SW 1271 (cell line): ENCODE results near the gene PFDN4.

Experiments
- DNase-seq, 2 experiments: peaks; one replicate each; lab custom pipeline; 2025; lab: John Stamatoyannopoulos, UW

PFDN4 gene

GRCh38 chr20:54207743-54208547 lies at the start of gene PFDN4:
PFDN4 (plus strand) TSS chr20:54208087; CDS start chr20:54208101, 14 bp downstream.
- peak; percentile 52 to 89 for DNase-seq

DNA sequence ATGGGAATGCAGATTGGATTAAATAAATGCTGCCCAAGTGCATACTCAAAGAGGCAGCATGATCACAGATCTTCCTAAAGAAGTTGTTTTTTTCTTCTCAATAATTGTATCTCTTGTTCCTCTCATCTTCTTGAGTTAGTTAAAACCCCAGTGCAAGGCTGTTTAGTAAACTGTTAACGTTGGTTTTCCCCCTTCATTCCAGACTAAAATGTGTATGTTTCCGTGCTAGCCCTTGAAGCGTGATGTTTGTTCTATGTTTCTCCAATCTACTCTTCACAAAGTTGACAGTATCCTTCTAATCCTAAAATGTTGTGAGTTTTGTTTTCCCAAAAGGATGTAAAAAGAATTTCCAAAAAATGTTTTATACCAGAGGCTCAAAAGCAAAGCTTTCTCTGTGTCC lies 49.7 kb upstream of the PFDN4 start:
- no peak for DNase-seq

GRCh38 chr20:54158856-54159418 lies 49.0 kb upstream of the PFDN4 start:
- no peak for DNase-seq

- no peak for DNase-seq
Observed at GRCh38 chr20:54160065-54161007, 47.6 kb upstream of the PFDN4 start.

DNA sequence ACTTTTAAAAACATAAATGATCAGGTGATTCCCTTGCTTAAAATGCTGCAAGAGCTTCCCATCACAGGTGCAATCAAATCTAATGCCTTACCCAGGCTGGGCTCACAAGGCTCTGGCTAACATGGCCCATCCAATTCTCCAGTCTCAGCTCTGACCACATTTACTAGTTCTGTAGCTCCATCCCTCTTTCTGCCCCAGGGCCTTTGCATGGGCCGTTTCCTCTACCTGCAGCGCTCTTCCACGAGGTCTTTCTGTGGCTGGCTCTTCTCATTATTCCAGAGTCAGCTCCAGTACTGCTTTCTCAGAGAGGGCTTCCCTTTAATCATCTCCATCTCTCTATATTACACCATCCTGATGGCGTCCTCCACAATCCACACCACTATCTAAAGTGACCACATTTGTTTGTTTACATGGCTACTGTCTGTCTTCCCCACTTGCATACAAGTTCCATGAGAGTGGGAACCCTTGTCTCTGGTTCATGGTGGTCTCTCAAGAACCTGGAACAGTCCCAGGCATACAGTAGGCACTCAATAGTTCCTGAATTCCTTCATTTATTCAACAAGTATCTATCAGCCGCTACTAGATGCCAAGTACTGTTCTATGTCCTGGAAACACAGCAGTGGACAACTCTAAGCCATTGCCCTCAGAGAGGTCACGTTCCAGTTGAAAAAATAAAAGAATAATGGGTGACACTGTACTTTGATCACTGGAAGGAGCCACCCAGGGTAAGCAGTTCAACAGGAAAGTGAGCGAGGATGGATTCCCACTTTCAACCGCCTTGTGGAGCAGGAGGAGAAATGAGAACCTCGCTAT lies 46.7 kb upstream of the PFDN4 start:
- no peak for DNase-seq

GRCh38 chr20:54161821-54162149 lies 46.1 kb upstream of the PFDN4 start:
- no peak for DNase-seq

DNA sequence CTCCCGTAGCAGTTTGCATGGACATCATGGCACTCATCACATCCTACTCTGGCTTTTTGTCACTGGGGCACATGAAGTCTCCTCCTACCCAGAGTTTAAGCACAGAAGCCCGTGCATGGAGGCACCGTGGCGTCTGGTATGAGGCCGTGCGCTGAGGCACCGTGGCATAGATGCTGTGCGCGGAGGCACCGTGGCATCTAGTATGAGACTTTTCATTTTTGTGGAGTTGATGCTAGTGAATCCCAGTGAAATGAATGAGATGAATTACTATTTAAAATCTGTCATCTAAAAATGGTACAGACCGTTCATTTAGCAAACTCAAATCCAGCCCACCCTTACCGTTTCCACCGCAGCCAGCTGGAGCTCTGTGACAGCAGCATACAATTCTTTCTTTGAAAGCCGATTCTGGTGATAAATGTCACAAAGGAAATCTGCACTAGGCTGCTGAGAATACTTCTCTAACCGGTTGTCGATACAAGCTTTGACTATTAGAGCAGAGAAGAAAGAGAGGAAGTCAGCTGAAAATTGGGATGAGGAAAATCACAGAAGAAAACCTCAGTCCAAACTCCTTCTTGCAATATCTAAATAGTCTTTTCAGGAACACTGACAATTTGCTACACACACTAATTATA lies 45.4 kb upstream of the PFDN4 start:
- DNase-seq: no peak

DNA sequence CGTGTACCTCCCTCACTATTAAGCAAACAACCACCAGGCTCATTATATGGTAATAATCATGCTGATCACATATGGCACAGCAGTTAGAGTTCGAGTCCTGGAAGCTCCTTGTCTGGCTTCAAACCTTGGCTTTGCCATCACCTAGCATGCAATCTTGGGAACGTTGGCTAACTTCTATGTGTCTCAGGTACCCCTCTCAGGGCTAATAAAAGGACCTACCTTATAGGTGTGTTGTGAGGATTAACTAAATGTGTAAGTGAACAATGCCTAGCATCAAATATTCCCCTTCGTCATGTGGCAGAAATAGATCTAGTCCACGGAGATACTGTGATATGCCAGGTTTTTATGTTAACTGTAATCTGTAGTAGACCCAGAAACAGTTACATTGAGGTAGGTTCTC lies 44.5 kb upstream of the PFDN4 start:
- DNase-seq: no peak

- DNase-seq: no peak
Observed at GRCh38 chr20:54165014-54165413, 42.9 kb upstream of the PFDN4 start.

DNA sequence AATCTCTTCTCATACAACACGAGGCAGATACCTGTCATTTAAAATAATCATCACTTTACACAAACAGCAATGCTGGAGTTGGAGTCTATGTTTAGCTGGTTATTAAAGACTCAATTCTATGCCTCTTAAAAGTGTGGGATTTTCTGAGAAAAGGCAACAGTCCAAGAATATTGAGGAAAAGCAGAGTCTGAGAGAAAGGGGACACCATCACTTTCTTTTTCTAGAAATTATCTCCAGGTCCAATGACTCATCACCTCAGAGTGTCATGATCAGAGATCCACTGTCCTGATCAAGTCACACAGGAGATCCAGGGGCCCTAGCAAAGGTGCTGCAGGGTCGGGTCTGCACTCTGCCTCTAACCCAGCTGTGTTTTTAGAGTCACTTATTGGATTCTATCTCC lies 42.1 kb upstream of the PFDN4 start:
- DNase-seq: no peak

DNA sequence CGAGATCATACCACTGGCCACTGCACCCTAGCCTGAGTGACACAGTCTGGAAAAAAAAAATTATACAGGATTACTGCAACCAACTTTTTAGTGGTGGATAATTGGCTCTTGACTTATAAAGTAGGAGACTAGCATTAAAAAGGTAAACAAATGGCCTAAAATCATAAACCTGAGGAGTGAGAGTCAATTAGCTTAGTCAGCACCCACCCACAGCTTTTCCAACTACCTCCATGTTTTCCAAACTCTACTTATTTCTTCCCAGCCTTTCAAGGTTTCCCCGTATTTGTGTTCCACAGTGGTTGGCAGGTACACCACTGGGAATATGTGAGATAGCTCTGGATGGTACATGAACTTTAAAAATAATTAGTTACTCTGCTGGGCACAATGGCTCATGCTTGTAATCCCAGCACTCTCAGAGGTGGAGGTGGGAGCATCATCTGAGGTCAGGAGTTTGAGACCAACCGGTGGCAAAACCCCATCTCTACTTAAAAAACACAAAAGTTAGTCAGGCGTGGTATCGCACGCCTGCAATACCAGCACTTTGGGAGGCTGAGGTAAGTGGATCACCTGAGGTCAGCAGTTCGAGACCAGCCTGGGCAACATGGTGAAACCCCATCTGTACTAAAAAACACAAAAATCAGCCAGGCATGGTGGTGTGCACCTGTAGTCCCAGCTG lies 40.8 kb upstream of the PFDN4 start:
- DNase-seq: no peak

DNA sequence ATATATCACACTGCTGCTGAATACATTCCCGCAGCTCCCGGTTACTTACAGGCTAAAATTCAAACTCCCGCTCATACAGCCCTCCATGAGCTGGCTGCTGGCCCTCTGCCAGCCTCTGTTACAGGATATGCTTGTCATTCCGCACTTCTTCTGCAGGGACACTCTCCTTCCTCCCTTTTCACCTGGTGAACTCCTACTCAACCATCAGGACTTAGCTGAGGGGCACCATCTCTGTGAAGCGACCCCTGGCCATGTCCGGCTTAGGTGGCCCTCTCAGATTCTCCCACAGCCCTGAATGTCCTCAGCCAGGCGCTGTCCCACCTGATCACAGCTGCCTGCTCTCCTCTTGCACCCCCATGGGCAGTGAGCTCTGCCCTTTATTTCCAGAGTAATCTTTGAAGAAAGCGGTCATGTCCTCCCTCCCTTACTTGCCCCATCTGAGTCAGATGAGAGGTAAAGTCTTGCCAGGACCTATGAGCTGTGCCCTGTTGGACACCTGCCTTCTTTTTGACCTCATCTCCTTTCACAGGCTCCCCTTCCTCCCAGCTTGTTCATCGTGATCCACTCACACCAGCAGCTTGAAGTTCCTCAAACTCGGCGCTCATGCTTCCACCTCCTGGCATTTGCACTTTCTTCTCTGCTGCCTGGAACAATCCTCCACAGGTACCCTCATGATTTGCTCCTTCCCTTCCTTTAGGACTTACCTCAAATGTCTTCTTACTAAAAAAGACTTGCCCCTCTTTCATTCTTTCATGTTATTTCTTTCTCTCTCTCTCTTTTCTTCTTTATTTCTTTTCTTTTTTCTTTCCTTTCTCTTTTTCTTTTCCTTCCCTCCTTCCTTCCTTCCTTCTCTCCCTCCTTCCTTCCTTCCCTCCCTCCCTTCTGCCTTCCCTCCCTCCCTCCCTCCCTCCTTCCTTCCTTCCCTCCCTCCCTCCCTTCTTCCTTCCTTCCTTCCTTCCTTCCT lies 39.7 kb upstream of the PFDN4 start:
- DNase-seq: no peak

DNA sequence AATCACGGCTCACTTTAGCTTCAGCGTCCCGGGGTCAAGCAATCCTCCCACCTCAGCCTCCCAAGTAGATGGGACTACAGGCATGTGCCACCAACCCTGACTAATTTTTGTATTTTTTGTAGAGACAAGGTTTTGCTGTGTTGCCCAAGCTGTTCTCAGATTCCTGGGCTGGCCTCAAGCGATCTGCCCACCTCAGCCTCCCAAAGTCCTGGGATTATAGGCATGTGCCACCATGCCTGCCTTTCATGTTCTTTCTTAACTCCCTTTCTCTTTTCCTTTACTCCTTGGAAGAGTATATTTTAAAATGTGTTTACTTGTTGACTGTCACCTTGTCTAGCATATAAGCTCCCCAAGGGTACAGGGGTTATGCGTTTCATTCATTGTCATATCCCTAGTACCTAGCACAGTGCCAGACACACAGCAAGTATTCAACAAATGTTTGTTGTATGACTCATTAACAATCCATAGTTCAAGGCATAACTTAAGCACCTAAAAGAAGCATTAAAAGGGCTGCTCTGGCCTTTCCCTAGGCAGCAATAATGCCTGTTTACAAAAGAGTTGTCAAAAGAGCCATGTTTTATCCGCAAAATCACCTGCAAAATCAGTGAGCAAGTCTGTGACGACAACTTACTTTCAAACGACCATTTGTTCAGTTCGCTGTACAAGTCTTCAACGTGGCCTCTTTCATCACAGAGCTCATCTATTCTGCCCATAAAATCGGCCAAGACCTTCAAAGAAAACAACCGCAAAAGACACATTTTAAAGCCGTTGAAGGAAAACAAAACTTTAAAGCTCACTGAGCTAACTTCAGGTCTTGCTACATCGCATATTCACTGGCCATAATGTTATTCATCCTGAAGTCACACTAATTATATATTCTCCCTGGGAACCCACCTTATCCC lies 38.7 kb upstream of the PFDN4 start:
- DNase-seq: no peak

- no peak for DNase-seq
Observed at GRCh38 chr20:54170026-54170471, 37.8 kb upstream of the PFDN4 start.

DNA sequence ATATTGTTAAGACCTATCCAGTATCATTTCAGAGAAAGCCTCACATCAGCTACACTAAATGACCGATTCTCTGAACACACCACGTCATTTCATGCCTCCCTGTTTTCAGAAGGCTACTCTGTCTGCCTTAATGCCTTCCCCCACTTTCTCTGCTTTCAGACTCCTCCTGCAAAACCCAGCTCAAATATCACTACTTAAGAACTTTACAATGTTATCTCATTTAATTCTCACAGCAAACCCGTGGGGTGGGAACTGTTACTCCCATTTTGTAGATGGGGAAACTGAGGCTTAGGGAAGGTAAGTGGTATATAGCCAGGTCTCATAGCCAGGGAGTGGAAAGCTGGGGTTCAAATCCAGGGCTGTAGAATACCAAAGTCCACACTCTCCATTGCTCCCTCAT lies 36.9 kb upstream of the PFDN4 start:
- DNase-seq: no peak

DNA sequence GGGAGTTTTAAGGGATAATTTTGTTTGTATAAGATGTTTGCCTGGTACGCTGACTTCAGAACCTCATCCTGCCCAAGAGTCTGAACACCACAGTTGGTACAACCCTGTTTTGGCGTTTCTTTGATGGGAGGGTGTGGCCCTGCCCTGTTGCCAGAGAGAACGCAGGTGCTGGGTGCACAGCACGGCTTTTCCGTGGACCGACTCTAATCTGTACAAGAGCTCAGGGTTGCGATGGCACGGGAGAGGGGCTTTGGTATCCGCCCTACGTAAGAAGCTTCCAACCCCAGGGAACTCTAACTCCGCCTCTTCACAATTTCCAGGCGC lies 35.4 kb upstream of the PFDN4 start:
- no peak for DNase-seq

- DNase-seq: no peak
Observed at GRCh38 chr20:54172856-54173652, 34.8 kb upstream of the PFDN4 start.
